HepG2 (cell line): ENCODE results near the gene VIM. TPM values are rescaled to one million over a fixed set of nuclear protein-coding genes. Genes with fewer than 3 reads are reported as not detected.

ENCODE experiments used
- ATAC-seq: fragments of 200-7000 bp; cut with Tn5 transposase; 3 replicates; pipeline ENCODE4 v1.9.1; 2020; ENCODE audit warnings: mild to moderate bottlenecking, moderate library complexity
- BruUV-seq: library from RNA; stranded (reverse); fragments of 400-500 nt; replicated peaks from 2 replicates; lab custom pipeline; 2021; lab: Mats Ljungman, UMichigan
- CTCF ChIA-PET: fragments of 300-600 bp; formaldehyde crosslinking; extraction: SDS; loops from one replicate; lab custom pipeline; 2021; ENCODE audit warnings: low total read pairs, inconsistent platforms, low intra/inter-chr PET ratio; lab: Yijun Ruan, JAX
- POLR2A ChIA-PET: fragments of 350-600 bp; sonication (Branson Sonifier 250); formaldehyde crosslinking; loops from one replicate; lab custom pipeline; 2020; ENCODE audit warnings: antibody characterized with exemption, inconsistent platforms; lab: Yijun Ruan, JAX
- DNase-seq: peaks from one replicate; pipeline ENCODE4 v3.0.0-alpha.2; 2015; ENCODE audit warnings: low spot score
- FAIRE-seq: peaks from 3 replicates; lab custom pipeline; 2011; peaks lifted over from hg19 to GRCh38; lab: Jason Lieb, UNC
- H2AFZ ChIP-seq: one replicate; pipeline ENCODE4 v1.6.1; 2011; ENCODE audit warnings: low read length, inconsistent platforms
- H3K27ac ChIP-seq: fragments of 300-600 bp; 3 replicates; pipeline ENCODE4 v1.8.0; 2011; ENCODE audit warnings: mixed run types, mild to moderate bottlenecking, mixed read lengths, low read length, inconsistent platforms; ENCODE audit not compliant: insufficient read depth; ENCODE audit errors: extremely low read length
- H3K27me3 ChIP-seq, 2 experiments: fragments of 200-600 bp in 1 of 2; 2 replicates in 1 of 2; 3 replicates in 1 of 2; pipeline versions ENCODE4 v1.6.0 to v1.8.0; 2011; ENCODE audit warnings: low read length in 2 of 2, mild to moderate bottlenecking in 2 of 2, moderate library complexity in 2 of 2, inconsistent platforms in 1 of 2; ENCODE audit not compliant: insufficient read depth in 2 of 2, control insufficient read depth in 1 of 2
- H3K36me3 ChIP-seq, 2 experiments: fragments of 200-600 bp in 1 of 2; replicated peaks in 1 of 2; 2 replicates in 1 of 2; 3 replicates in 1 of 2; pipeline versions ENCODE4 v1.5.1 to v1.8.0; 2011; ENCODE audit warnings: low read length in 2 of 2, inconsistent platforms in 1 of 2; ENCODE audit not compliant: insufficient read depth in 2 of 2, control insufficient read depth in 1 of 2
- H3K4me1 ChIP-seq: 2 replicates; pipeline ENCODE4 v1.5.1; 2012; ENCODE audit warnings: low read length, inconsistent platforms; ENCODE audit not compliant: insufficient read depth
- H3K4me2 ChIP-seq: 2 replicates; pipeline ENCODE4 v1.6.0; 2011; ENCODE audit warnings: low read depth, low read length, inconsistent platforms
- H3K4me3 ChIP-seq, 3 experiments: fragments of 200-600 bp in 1 of 3; sonication (generic), shearing (Covaris generic) in 1 of 3; replicated peaks in 1 of 3; 2 replicates each; pipeline ENCODE4 v1.5.1; 2011 to 2016; ENCODE audit warnings: low read length in 3 of 3, inconsistent platforms in 2 of 3, low read depth in 2 of 3, mild to moderate bottlenecking in 2 of 3, control low read depth in 1 of 3, mixed read lengths in 1 of 3; ENCODE audit not compliant: insufficient read depth in 1 of 3
- H3K79me2 ChIP-seq: one replicate; pipeline ENCODE4 v1.6.1; 2011; ENCODE audit warnings: low read length, inconsistent platforms; ENCODE audit not compliant: insufficient read depth
- H3K9ac ChIP-seq: 2 replicates; pipeline ENCODE4 v1.6.0; 2011; ENCODE audit warnings: mild to moderate bottlenecking, low read depth, low read length, inconsistent platforms; ENCODE audit not compliant: insufficient read depth
- H3K9me3 ChIP-seq: 2 replicates; pipeline ENCODE4 v1.5.1; 2012; ENCODE audit warnings: mild to moderate bottlenecking, low read length
- H4K20me1 ChIP-seq: 2 replicates; pipeline ENCODE4 v1.6.0; 2011; ENCODE audit warnings: inconsistent platforms, mild to moderate bottlenecking, low read length, moderate library complexity; ENCODE audit not compliant: insufficient read depth
- ADNP ChIP-seq: sonication (generic); formaldehyde crosslinking; IDR thresholded peaks from 2 replicates; pipeline ENCODE4 v1.4.0; 2020; ENCODE audit warnings: missing genetic modification reagents
- AKNA ChIP-seq: sonication (generic); formaldehyde crosslinking; IDR thresholded peaks from 2 replicates; pipeline ENCODE4 v1.4.0; 2020; ENCODE audit warnings: missing genetic modification reagents, borderline replicate concordance
- CBX1 ChIP-seq: IDR thresholded peaks from one replicate; pipeline ENCODE4 v1.6.1; 2016; ENCODE audit warnings: antibody characterized with exemption, low read depth
- IRF9 ChIP-seq: sonication (generic); formaldehyde crosslinking; IDR thresholded peaks from 2 replicates; pipeline ENCODE4 v1.8.0; 2022; ENCODE audit warnings: missing genetic modification reagents, mild to moderate bottlenecking, borderline replicate concordance
- KDM1A ChIP-seq: IDR thresholded peaks from 2 replicates; pipeline ENCODE4 v1.6.1; 2016; ENCODE audit warnings: missing compliant biosample characterization
- MAFF ChIP-seq: IDR thresholded peaks from 2 replicates; pipeline ENCODE4 v1.6.1; 2011; ENCODE audit warnings: low read depth, low read length, improper control_type of control experiment
- POLR2AphosphoS5 ChIP-seq: IDR thresholded peaks from 2 replicates; pipeline ENCODE4 v1.6.1; 2012; ENCODE audit warnings: low read depth, low read length
- TAF1 ChIP-seq: sonication (generic); formaldehyde crosslinking; IDR thresholded peaks from 2 replicates; pipeline ENCODE4 v1.4.0; 2020; ENCODE audit warnings: missing genetic modification reagents
- ZFP90 ChIP-seq: sonication (generic); formaldehyde crosslinking; IDR thresholded peaks from 2 replicates; pipeline ENCODE4 v1.8.0; 2022; ENCODE audit warnings: missing genetic modification reagents, mild to moderate bottlenecking, inconsistent platforms, borderline replicate concordance
- ZNF143 ChIP-seq: sonication (generic); formaldehyde crosslinking; IDR thresholded peaks from 2 replicates; pipeline ENCODE4 v1.4.0; 2020; ENCODE audit warnings: missing genetic modification reagents
- ZNF460 ChIP-seq: sonication (generic); formaldehyde crosslinking; IDR thresholded peaks from 2 replicates; pipeline ENCODE4 v1.5.1; 2020; ENCODE audit warnings: missing genetic modification reagents, mild to moderate bottlenecking, borderline replicate concordance
- ZNF564 ChIP-seq: sonication (generic); formaldehyde crosslinking; IDR thresholded peaks from 2 replicates; pipeline ENCODE4 v1.8.1; 2023; ENCODE audit warnings: mild to moderate bottlenecking, missing genetic modification reagents
- ZNF749 ChIP-seq: sonication (generic); formaldehyde crosslinking; IDR thresholded peaks from 2 replicates; pipeline ENCODE4 v1.8.0; 2022; ENCODE audit warnings: mild to moderate bottlenecking, missing genetic modification reagents, moderate library complexity, borderline replicate concordance
- WGBS: methylation state at CpG from one replicate; pipeline ENCODE4 v1.1.6; 2017; ENCODE audit warnings: low lambda C conversion rate; 5-methylcytosine and 5-hydroxymethylcytosine counted together
- in situ Hi-C: cut with HindIII; loops from 2 replicates; pipeline ENCODE4 v1.10.0; 2017; ENCODE audit warnings: low pct_unique_long_range_greater_than_20kb; ENCODE audit not compliant: extremely low pct_ligation_motif_present
- intact Hi-C: fragments of 100-400 bp; cut with micrococcal nuclease; formaldehyde crosslinking; loops from one replicate; pipeline ENCODE4 v1.10.0; 2022; ENCODE audit not compliant: unreplicated experiment
- polyA plus RNA-seq, 8 experiments: library from polyadenylated mRNA; depleted of rRNA in 3 of 8; stranded (reverse) in 7 of 8; unstranded in 1 of 8; fragments of >200 nt; fragmentation: Illumina TruSeq in 4 of 8; extraction: Trizol in 4 of 8; gene quantifications; 2 replicates each; pipeline versions ENCODE4 v1.2.1 to v1.2.3, GENCODE V29; 2011 to 2016; ENCODE audit warnings: low read depth in 4 of 8, missing spikeins in 1 of 8, mixed read lengths in 1 of 8; ENCODE audit not compliant: insufficient read depth in 1 of 8
- total RNA-seq, 5 experiments: library from RNA; depleted of rRNA; stranded (reverse); fragments of >200 nt; fragmentation: Illumina TruSeq; extraction: Trizol; gene quantifications; 2 replicates each; pipeline ENCODE4 v1.2.3, GENCODE V29; 2016; ENCODE audit warnings: low read depth in 1 of 5

Gene VIM
- total and polyA plus RNA-seq, 2 of the 13 experiments (the other 11 are each of a cell fraction or from before 2014, with no cell fraction given), result not detected

- FAIRE-seq, result no peak
- no peaks in the 10 kb centered on the region for H3K36me3 ChIP-seq
- intact Hi-C loops, result no loop called here
Measured at GRCh38 chr10:17233286-17233991, 5.4 kb downstream of the VIM start.

GRCh38 chr10:17234431-17234945 is 6.4 kb downstream of the VIM start:
- no peak for FAIRE-seq
- in situ Hi-C loops, result loop anchor here (25.0 kb wide), 1 partner anchor 1372 kb away; the partner anchor contains the start of gene MINDY3
- no peak for ATAC-seq
- Histone ChIP-seq H3K27ac (no peak overlapping the region), H3K79me2 (no peaks in the 10 kb centered on the region), H4K20me1 (no peaks in the 10 kb centered on the region), H3K9ac (no peak overlapping the region), H2AFZ (no peak overlapping the region), H3K4me1 (0 out of 2 replicates have a peak, but pooled peaks cover 11% of the 10 kb centered on the region), H3K27me3 (no peaks in the 10 kb centered on the region), H3K4me3 (no peak overlapping the region), H3K36me3 (no peaks in the 10 kb centered on the region), H3K9me3 (no peaks in the 10 kb centered on the region), H3K4me2 (no peak overlapping the region)
- DNase-seq, result no peak
- no TSS peak for BruUV-seq
- intact Hi-C loops, result no loop called here
- WGBS, result 84% methylated on average over 5 of the region's 5 CpGs
- ChIA-PET CTCF (no interaction called here), POLR2A (no interaction called here)
- TF ChIP-seq ZNF749 (CRISPR knock-in tag), result no peak
- no peak for TF ChIP-seq POLR2AphosphoS5
- no peak for TF ChIP-seq AKNA (CRISPR knock-in tag)
- no peak for TF ChIP-seq ADNP (CRISPR knock-in tag)
- TF ChIP-seq ZNF460, result no peak
- TF ChIP-seq TAF1, result no peak
- TF ChIP-seq MAFF, result peak; percentile 8; the same call in 1 of the 2 replicates

More at GRCh38 chr10:17233286-17233991, 5.4 kb downstream of the VIM start:
- DNase-seq (no peak), ATAC-seq (no peak)
- Histone ChIP-seq H4K20me1 (no peaks in the 10 kb centered on the region), H3K9me3 (no peaks in the 10 kb centered on the region), H2AFZ (no peak overlapping the region), H3K4me1 (0 out of 2 replicates have a peak, but pooled peaks cover 11% of the 10 kb centered on the region), H3K4me2 (no peak overlapping the region), H3K27ac (no peak overlapping the region), H3K9ac (no peak overlapping the region), H3K27me3 (no peaks in the 10 kb centered on the region), H3K4me3 (no peak overlapping the region), H3K79me2 (no peaks in the 10 kb centered on the region)
- 65% methylated on average over 14 of the region's 14 CpGs for WGBS
- POLR2A ChIA-PET, result no interaction called here
- in situ Hi-C loops, result loop anchor here (25.0 kb wide), 1 partner anchor 1371 kb away; the partner anchor contains the start of gene MINDY3
- BruUV-seq, result no TSS peak
- CTCF ChIA-PET, result no interaction called here
- TF ChIP-seq KDM1A (CRISPR knock-in tag) (no peak), IRF9 (CRISPR knock-in tag) (no peak), ZNF564 (no peak), ZFP90 (CRISPR knock-in tag) (no peak), ZNF143 (CRISPR knock-in tag) (no peak), CBX1 (no peak)
